K562 (cell line): Measurements from ENCODE around the gene CLEC2L. TPM values are rescaled to one million over a fixed set of nuclear protein-coding genes. Genes with fewer than 3 reads are reported as not detected.

Source experiments
- ATAC-seq: fragments of 200-7000 bp; cut with Tn5 transposase; 3 replicates; pipeline ENCODE4 v1.9.1; 2020; ENCODE audit warnings: moderate library complexity
- BruUV-seq: library from RNA; stranded (reverse); fragments of 400-500 nt; replicated peaks from 2 replicates; lab custom pipeline; 2021; lab: Mats Ljungman, UMichigan
- CTCF ChIA-PET: fragments of 300-600 bp; formaldehyde crosslinking; extraction: SDS; loops from one replicate; lab custom pipeline; 2021; ENCODE audit warnings: low intra/inter-chr PET ratio; lab: Yijun Ruan, JAX
- POLR2A ChIA-PET: fragments of 300-600, 350-650 bp; sonication (Branson Sonifier 250); formaldehyde crosslinking; extraction: SDS; loops from one replicate; lab custom pipeline; 2021; ENCODE audit warnings: antibody characterized with exemption, inconsistent platforms; lab: Yijun Ruan, JAX
- DNase-seq, 4 experiments: peaks; one replicate each; pipeline versions ENCODE4 v3.0.0 to v3.0.0-alpha.2; 2011 to 2018; ENCODE audit warnings: low spot score in 3 of 4, mixed read lengths in 3 of 4; ENCODE audit errors: extremely low read depth in 1 of 4
- FAIRE-seq: peaks from 2 replicates; lab custom pipeline; 2011; peaks lifted over from hg19 to GRCh38; lab: Jason Lieb, UNC
- H2AFZ ChIP-seq: 2 replicates; pipeline ENCODE4 v1.6.0; 2011; ENCODE audit warnings: low read depth, low read length, control low read depth, inconsistent platforms
- H3K27ac ChIP-seq: fragments of 200-600 bp; 3 replicates; pipeline ENCODE4 v1.8.0; 2011; ENCODE audit warnings: low read depth, mild to moderate bottlenecking, control low read depth, inconsistent platforms, low read length, moderate library complexity, mixed read lengths; ENCODE audit errors: extremely low read depth
- H3K27me3 ChIP-seq, 2 experiments: fragments of 300-600 bp in 1 of 2; 2 replicates in 1 of 2; 3 replicates in 1 of 2; pipeline versions ENCODE4 v1.6.0 to v1.8.0; 2011; ENCODE audit warnings: inconsistent platforms in 2 of 2, low read length in 2 of 2, mild to moderate bottlenecking in 1 of 2, mixed read lengths in 1 of 2, moderate library complexity in 1 of 2; ENCODE audit not compliant: control insufficient read depth in 2 of 2, insufficient read depth in 2 of 2
- H3K36me3 ChIP-seq: fragments of 300-600 bp; 3 replicates; pipeline ENCODE4 v1.8.0; 2011; ENCODE audit warnings: mild to moderate bottlenecking, low read length, inconsistent platforms; ENCODE audit not compliant: control insufficient read depth, insufficient read depth
- H3K4me1 ChIP-seq, 2 experiments: fragments of 200-600 bp in 1 of 2; replicated peaks in 1 of 2; 2 replicates in 1 of 2; 3 replicates in 1 of 2; pipeline versions ENCODE4 v1.5.1 to v1.8.0; 2011; ENCODE audit warnings: inconsistent platforms in 2 of 2, low read length in 2 of 2, mild to moderate bottlenecking in 1 of 2, mixed read lengths in 1 of 2, moderate library complexity in 1 of 2; ENCODE audit not compliant: control insufficient read depth in 2 of 2, insufficient read depth in 2 of 2
- H3K4me2 ChIP-seq: 2 replicates; pipeline ENCODE4 v1.6.1; 2011; ENCODE audit warnings: low read length, control low read depth, inconsistent platforms, mixed read lengths; ENCODE audit not compliant: insufficient read depth
- H3K4me3 ChIP-seq: fragments of 200-600 bp; sonication (generic), shearing (Covaris generic); 2 replicates; pipeline ENCODE4 v1.5.1; 2016; ENCODE audit warnings: control low read depth, inconsistent platforms
- H3K79me2 ChIP-seq: fragments of 200-600 bp; 3 replicates; pipeline ENCODE4 v1.8.0; 2011; ENCODE audit warnings: low read length, inconsistent platforms; ENCODE audit not compliant: control insufficient read depth, insufficient read depth
- H3K9ac ChIP-seq, 2 experiments: 2 replicates each; pipeline versions ENCODE4 v1.6.0 to v1.6.1; 2011; ENCODE audit warnings: low read depth in 2 of 2, low read length in 2 of 2, control low read depth in 1 of 2, inconsistent platforms in 1 of 2, mild to moderate bottlenecking in 1 of 2, mixed read lengths in 1 of 2; ENCODE audit not compliant: insufficient read depth in 1 of 2
- H3K9me1 ChIP-seq: one replicate; pipeline ENCODE4 v1.6.0; 2011; ENCODE audit warnings: inconsistent platforms, mild to moderate bottlenecking, low read length, moderate library complexity; ENCODE audit not compliant: control insufficient read depth, insufficient read depth
- H3K9me3 ChIP-seq: replicated peaks from 2 replicates; pipeline ENCODE4 v1.5.1; 2011; ENCODE audit warnings: low read depth, low read length, inconsistent platforms; ENCODE audit not compliant: control insufficient read depth, insufficient read depth
- H4K20me1 ChIP-seq: replicated peaks from 2 replicates; pipeline ENCODE4 v1.6.1; 2011; ENCODE audit warnings: low read length, inconsistent platforms, mixed read lengths; ENCODE audit not compliant: control insufficient read depth, insufficient read depth
- CREB5 ChIP-seq: fragments of 250-450 bp; sonication (Bioruptor Pico); IDR thresholded peaks from 2 replicates; pipeline ENCODE4 v1.5.0; 2020; ENCODE audit warnings: mild to moderate bottlenecking
- EHMT2 ChIP-seq: fragments of 450-650 bp; IDR thresholded peaks from 2 replicates; pipeline ENCODE4 v1.6.1; 2018; ENCODE audit warnings: antibody characterized with exemption
- FOS ChIP-seq: IDR thresholded peaks from 3 replicates; pipeline ENCODE4 v1.6.1; 2011; ENCODE audit not compliant: insufficient read length; ENCODE audit errors: extremely low read depth
- HCFC1 ChIP-seq: IDR thresholded peaks from 2 replicates; pipeline ENCODE4 v1.6.1; 2012; ENCODE audit warnings: low read depth, low read length, improper control_type of control experiment
- HNRNPLL ChIP-seq: fragments of 200-400 bp; formaldehyde crosslinking; IDR thresholded peaks from 2 replicates; pipeline ENCODE4 v1.6.1; 2017; ENCODE audit warnings: low read length, low read depth, mild to moderate bottlenecking; ENCODE audit not compliant: poor library complexity, severe bottlenecking
- MYBL2 ChIP-seq, 2 experiments: fragments of 450-650 bp in 1 of 2; sonication (generic) in 1 of 2; formaldehyde crosslinking in 1 of 2; IDR thresholded peaks; 2 replicates each; pipeline versions ENCODE4 v1.6.1 to v1.8.1; 2017 to 2022; ENCODE audit warnings: borderline replicate concordance in 1 of 2, inconsistent platforms in 1 of 2, low read depth in 1 of 2, mild to moderate bottlenecking in 1 of 2, missing genetic modification reagents in 1 of 2, moderate library complexity in 1 of 2
- NFATC3 ChIP-seq: fragments of 450-650 bp; IDR thresholded peaks from 2 replicates; pipeline ENCODE4 v1.6.1; 2017; ENCODE audit warnings: mild to moderate bottlenecking
- STAG1 ChIP-seq: sonication (generic); formaldehyde crosslinking; IDR thresholded peaks from 2 replicates; pipeline ENCODE4 v1.5.0; 2020; ENCODE audit warnings: missing genetic modification reagents, borderline replicate concordance
- WGBS: fragments of 100-300 bp; shearing (Covaris generic); methylation state at CpG from one replicate; pipeline ENCODE4 v1.1.6; 2016; ENCODE audit warnings: low coverage, mixed read lengths; ENCODE audit not compliant: insufficient coverage; ENCODE audit errors: missing lambda C conversion rate; 5-methylcytosine and 5-hydroxymethylcytosine counted together
- in situ Hi-C: fragments of 300-500 bp; cut with MboI; formaldehyde crosslinking; loops from 4 replicates; pipeline ENCODE4 v1.15.0; 2018; ENCODE audit warnings: inconsistent platforms, mixed read lengths
- intact Hi-C: fragments of 100-400 bp; cut with micrococcal nuclease; formaldehyde crosslinking; loops from 2 replicates; pipeline ENCODE4 v1.14.2; 2022
- polyA plus RNA-seq, 8 experiments: library from polyadenylated mRNA; depleted of rRNA in 4 of 8; stranded (reverse) in 5 of 8; unstranded in 3 of 8; fragments of >200 nt; fragmentation: Nextera tagmentation in 2 of 8; fragmentation: Illumina TruSeq in 1 of 8; extraction: Ambion mirVana in 2 of 8; extraction: Trizol in 1 of 8; gene quantifications; 2 replicates each; pipeline versions ENCODE4 v1.2.1 to v1.2.3, GENCODE V29; 2011 to 2014; ENCODE audit warnings: inconsistent platforms in 1 of 8, missing spikeins in 1 of 8
- total RNA-seq, 7 experiments: library from RNA; depleted of rRNA in 6 of 7; stranded (reverse); fragments of >200 nt in 6 of 7; fragmentation: Illumina TruSeq in 2 of 7; extraction: Trizol in 2 of 7; gene quantifications; 2 replicates each; pipeline versions ENCODE4 v1.2.1 to v1.2.3, GENCODE V29; 2011 to 2021; ENCODE audit warnings: low replicate concordance in 1 of 7
- TF ChIP-seq, protein P1 (sequence below), 2 experiments: fragments of 450-650 bp; formaldehyde crosslinking in 1 of 2; IDR thresholded peaks; 2 replicates each; pipeline versions ENCODE4 v1.4.0 to v1.6.1; 2014 to 2020; ENCODE audit warnings: mild to moderate bottlenecking in 2 of 2, borderline replicate concordance in 1 of 2, low read depth in 1 of 2

The CLEC2L gene
- total and polyA plus RNA-seq, 9 of the 15 experiments (the other 6 are each of a cell fraction or from before 2014, with no cell fraction given): 0.84 to 5.5 (median 1.8) TPM

- TF ChIP-seq CREB5 (CRISPR knock-in tag) (no peak), NFATC3 (no peak), FOS (no peak)
Observed at GRCh38 chr7:139568813-139569490, 45.5 kb downstream of the CLEC2L start (continued).

DNA sequence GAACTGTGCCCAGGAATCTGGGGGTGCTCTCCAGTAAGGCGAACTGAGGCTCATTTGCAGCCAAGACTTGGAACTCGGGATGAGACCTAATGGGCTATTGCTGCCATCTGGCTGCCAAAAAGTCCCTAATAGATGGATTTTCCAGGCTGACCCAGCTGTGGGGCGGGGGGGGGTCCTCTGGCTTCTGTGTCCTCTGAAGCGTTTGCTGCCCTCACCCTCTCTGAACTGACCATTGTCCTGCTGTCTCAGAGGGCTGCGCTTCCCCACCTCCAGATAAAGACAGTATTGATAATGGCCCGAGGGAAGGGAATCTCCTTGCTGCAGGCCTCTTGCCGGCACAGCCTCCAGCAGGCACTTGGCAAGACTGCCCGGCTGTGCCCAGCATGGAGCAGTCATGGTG lies 46.6 kb downstream of the CLEC2L start:
- ATAC-seq (no peak; the same call in 2 of the 3 replicates), FAIRE-seq (no peak), DNase-seq (peak in 1 of 4 experiments; percentile 24)
- no TSS peak for BruUV-seq
- POLR2A ChIA-PET: interaction anchor here (1.0 kb wide), 1 partner anchor 12 kb away, joined by 3 read pairs; no protein-coding TSS in a partner anchor
- CTCF ChIA-PET: interaction anchor here (0.6 to 3.4 kb wide), 8 partner anchors 64 to 554 kb away, joined by 3 to 20 read pairs (median 3); no protein-coding TSS in a partner anchor
- H3K36me3 ChIP-seq: peaks cover 7% of the 10 kb centered on the region; the same call in 1 of the 3 replicates
- no peak overlapping the region for H3K9ac ChIP-seq
- peaks cover 0 to 12% of the 10 kb centered on the region in 2 experiments; a peak in 2 of 5 replicates for H3K4me1 ChIP-seq
- H3K79me2 ChIP-seq: no peaks in the 10 kb centered on the region
- in situ Hi-C loops: no loop called here
- H3K9me3 ChIP-seq: no peaks in the 10 kb centered on the region
- intact Hi-C loops: loop anchor here (2.0 kb wide), 1 partner anchor 69 kb away; no protein-coding TSS in a partner anchor
- no peaks in the 10 kb centered on the region for H3K9me1 ChIP-seq
- H3K27ac ChIP-seq: no peak overlapping the region
- H4K20me1 ChIP-seq: no peaks in the 10 kb centered on the region
- H3K4me2 ChIP-seq: no peak overlapping the region
- 36% methylated on average over 8 of the region's 8 CpGs for whole genome bisulfite sequencing
- no peak overlapping the region for H2AFZ ChIP-seq
- H3K4me3 ChIP-seq: no peak overlapping the region
- H3K27me3 ChIP-seq: peaks cover 0 to 15% of the 10 kb centered on the region in 2 experiments; a peak in 1 of 5 replicates
- TF ChIP-seq STAG1 (CRISPR knock-in tag) (peak; percentile 44; the same call in 1 of the 2 replicates), HCFC1 (no peak), EHMT2 (no peak), MYBL2 (IDR thresholded peaks at IDR 0.05; ENCODE audit: low read depth) (no peak), MYBL2 (CRISPR knock-in tag; IDR thresholded peaks at IDR 0.05; ENCODE audit: borderline replicate concordance) (no peak), HNRNPLL (no peak)
- TF ChIP-seq, protein P1, sequence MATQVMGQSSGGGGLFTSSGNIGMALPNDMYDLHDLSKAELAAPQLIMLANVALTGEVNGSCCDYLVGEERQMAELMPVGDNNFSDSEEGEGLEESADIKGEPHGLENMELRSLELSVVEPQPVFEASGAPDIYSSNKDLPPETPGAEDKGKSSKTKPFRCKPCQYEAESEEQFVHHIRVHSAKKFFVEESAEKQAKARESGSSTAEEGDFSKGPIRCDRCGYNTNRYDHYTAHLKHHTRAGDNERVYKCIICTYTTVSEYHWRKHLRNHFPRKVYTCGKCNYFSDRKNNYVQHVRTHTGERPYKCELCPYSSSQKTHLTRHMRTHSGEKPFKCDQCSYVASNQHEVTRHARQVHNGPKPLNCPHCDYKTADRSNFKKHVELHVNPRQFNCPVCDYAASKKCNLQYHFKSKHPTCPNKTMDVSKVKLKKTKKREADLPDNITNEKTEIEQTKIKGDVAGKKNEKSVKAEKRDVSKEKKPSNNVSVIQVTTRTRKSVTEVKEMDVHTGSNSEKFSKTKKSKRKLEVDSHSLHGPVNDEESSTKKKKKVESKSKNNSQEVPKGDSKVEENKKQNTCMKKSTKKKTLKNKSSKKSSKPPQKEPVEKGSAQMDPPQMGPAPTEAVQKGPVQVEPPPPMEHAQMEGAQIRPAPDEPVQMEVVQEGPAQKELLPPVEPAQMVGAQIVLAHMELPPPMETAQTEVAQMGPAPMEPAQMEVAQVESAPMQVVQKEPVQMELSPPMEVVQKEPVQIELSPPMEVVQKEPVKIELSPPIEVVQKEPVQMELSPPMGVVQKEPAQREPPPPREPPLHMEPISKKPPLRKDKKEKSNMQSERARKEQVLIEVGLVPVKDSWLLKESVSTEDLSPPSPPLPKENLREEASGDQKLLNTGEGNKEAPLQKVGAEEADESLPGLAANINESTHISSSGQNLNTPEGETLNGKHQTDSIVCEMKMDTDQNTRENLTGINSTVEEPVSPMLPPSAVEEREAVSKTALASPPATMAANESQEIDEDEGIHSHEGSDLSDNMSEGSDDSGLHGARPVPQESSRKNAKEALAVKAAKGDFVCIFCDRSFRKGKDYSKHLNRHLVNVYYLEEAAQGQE (IDR thresholded peaks at IDR 0.05; ENCODE audit: borderline replicate concordance): peak; percentile 44; the same call in 1 of the 2 replicates
- TF ChIP-seq, protein P1 (CRISPR knock-in tag; IDR thresholded peaks at IDR 0.05; ENCODE audit: low read depth): no peak
